HCT116 (cell line): Measurements from ENCODE around the gene NOL4L. TPM values are rescaled to one million over a fixed set of nuclear protein-coding genes. Genes with fewer than 3 reads are reported as not detected.

Experiments used
- ATAC-seq: fragments of 200-7000 bp; cut with Tn5 transposase; 2 replicates; pipeline ENCODE4 v1.9.1; 2020; ENCODE audit warnings: mild to moderate bottlenecking, moderate library complexity
- BruUV-seq: library from RNA; stranded (reverse); fragments of 400-500 nt; replicated peaks from 2 replicates; lab custom pipeline; 2021; lab: Mats Ljungman, UMichigan
- CTCF ChIA-PET: fragments of 300-600 bp; sonication (Branson Sonifier 250); formaldehyde crosslinking; loops from one replicate; lab custom pipeline; 2021; ENCODE audit warnings: antibody characterized with exemption; lab: Charles Lee
- POLR2A ChIA-PET: fragments of 300-600, 350-600 bp; sonication (Branson Sonifier 250); formaldehyde crosslinking; loops from one replicate; lab custom pipeline; 2021; ENCODE audit warnings: antibody characterized with exemption; lab: Charles Lee
- RAD21 ChIA-PET, 2 experiments: fragments of 300-600 bp; sonication (Branson Sonifier 250); formaldehyde crosslinking; loops; one replicate each; lab custom pipeline; 2023; ENCODE audit warnings: low total read pairs in 2 of 2; ENCODE audit not compliant: uncharacterized antibody in 2 of 2, unreplicated experiment in 2 of 2, low non-redundant PET in 1 of 2; lab: Charles Lee
- DNase-seq: peaks from one replicate; pipeline ENCODE4 v3.0.0-alpha.2; 2010; ENCODE audit warnings: low read depth, low spot score
- H2AFZ ChIP-seq: fragments of 200-600 bp; shearing (Covaris generic), sonication (generic); 2 replicates; pipeline ENCODE4 v1.6.1; 2017; ENCODE audit warnings: low read depth, mixed run types, mixed read lengths, antibody characterized with exemption, low read length; ENCODE audit not compliant: poor library complexity, severe bottlenecking
- H3K27ac ChIP-seq: 2 replicates; pipeline ENCODE4 v1.5.1; 2012; ENCODE audit warnings: low read depth, low read length
- H3K27me3 ChIP-seq: fragments of 200-600 bp; sonication (generic); 2 replicates; pipeline ENCODE4 v1.6.1; 2016; ENCODE audit warnings: mixed run types, low read length, mixed read lengths; ENCODE audit not compliant: insufficient read depth
- H3K36me3 ChIP-seq, 2 experiments: fragments of 200-500 bp in 1 of 2; fragments of 200-600 bp in 1 of 2; sonication (Bioruptor generic) in 1 of 2; sonication (generic) in 1 of 2; 2 replicates each; pipeline versions ENCODE4 v1.5.1 to v1.6.1; 2014 to 2016; ENCODE audit warnings: low read length in 2 of 2, inconsistent platforms in 1 of 2, mixed read lengths in 1 of 2, mixed run types in 1 of 2; ENCODE audit not compliant: insufficient read depth in 2 of 2, control insufficient read depth in 1 of 2
- H3K4me1 ChIP-seq, 2 experiments: fragments of 200-600 bp in 1 of 2; sonication (generic) in 1 of 2; 2 replicates each; pipeline versions ENCODE4 v1.5.1 to v1.6.1; 2012 to 2017; ENCODE audit warnings: low read length in 2 of 2, inconsistent platforms in 1 of 2, mild to moderate bottlenecking in 1 of 2, mixed read lengths in 1 of 2, mixed run types in 1 of 2, moderate library complexity in 1 of 2; ENCODE audit not compliant: insufficient read depth in 2 of 2, control insufficient read depth in 1 of 2
- H3K4me2 ChIP-seq: fragments of 200-600 bp; sonication (generic); 2 replicates; pipeline ENCODE4 v1.6.1; 2017; ENCODE audit warnings: mixed run types, low read length, mixed read lengths
- H3K4me3 ChIP-seq, 2 experiments: fragments of 200-600 bp in 1 of 2; sonication (generic) in 1 of 2; replicated peaks in 1 of 2; 2 replicates each; pipeline ENCODE4 v1.5.1; 2011 to 2016; ENCODE audit warnings: low read length in 2 of 2, control low read depth in 1 of 2, low read depth in 1 of 2, mild to moderate bottlenecking in 1 of 2, mixed read lengths in 1 of 2, mixed run types in 1 of 2
- H3K79me2 ChIP-seq: fragments of 200-600 bp; sonication (generic); 2 replicates; pipeline ENCODE4 v1.6.1; 2017; ENCODE audit warnings: mild to moderate bottlenecking, mixed run types, low read length, moderate library complexity, mixed read lengths; ENCODE audit not compliant: insufficient read depth
- H3K9ac ChIP-seq: fragments of 200-600 bp; sonication (generic); 2 replicates; pipeline ENCODE4 v1.6.1; 2016; ENCODE audit warnings: low read length, mixed read lengths
- H3K9me2 ChIP-seq: fragments of 200-600 bp; sonication (generic), shearing (Covaris generic); 2 replicates; pipeline ENCODE4 v1.6.1; 2017; ENCODE audit warnings: mixed run types, mild to moderate bottlenecking, moderate library complexity; ENCODE audit not compliant: insufficient read depth
- H3K9me3 ChIP-seq, 2 experiments: fragments of 200-500 bp in 1 of 2; fragments of 200-600 bp in 1 of 2; sonication (Bioruptor generic) in 1 of 2; sonication (generic) in 1 of 2; 2 replicates each; pipeline ENCODE4 v1.6.1; 2014 to 2017; ENCODE audit warnings: low read length in 2 of 2, mixed read lengths in 2 of 2, inconsistent platforms in 1 of 2, low read depth in 1 of 2, mild to moderate bottlenecking in 1 of 2, mixed run types in 1 of 2, moderate library complexity in 1 of 2; ENCODE audit not compliant: control insufficient read depth in 1 of 2, insufficient read depth in 1 of 2
- H4K20me1 ChIP-seq: fragments of 200-600 bp; sonication (generic), shearing (Covaris generic); 2 replicates; pipeline ENCODE4 v1.6.1; 2017; ENCODE audit warnings: mixed run types, mild to moderate bottlenecking, moderate library complexity; ENCODE audit not compliant: insufficient read depth
- ATF3 ChIP-seq: IDR thresholded peaks from 2 replicates; pipeline ENCODE4 v1.6.1; 2012
- CBX3 ChIP-seq: IDR thresholded peaks from 2 replicates; pipeline ENCODE4 v1.6.1; 2012; ENCODE audit warnings: low read depth
- CEBPB ChIP-seq: IDR thresholded peaks from 2 replicates; pipeline ENCODE4 v1.6.1; 2012; ENCODE audit warnings: low read depth
- CTCF ChIP-seq, 3 experiments: fragments of 200-600 bp in 1 of 3; sonication (generic) in 1 of 3; IDR thresholded peaks in 2 of 3; conservative IDR thresholded peaks in 1 of 3; 2 replicates each; pipeline ENCODE4 v1.5.1; 2012 to 2017; ENCODE audit warnings: low read depth in 2 of 3, low read length in 2 of 3, antibody characterized with exemption in 1 of 3, borderline replicate concordance in 1 of 3, control low read depth in 1 of 3, mild to moderate bottlenecking in 1 of 3, mixed read lengths in 1 of 3, mixed run types in 1 of 3, moderate library complexity in 1 of 3; ENCODE audit not compliant: insufficient read depth in 1 of 3
- EGR1 ChIP-seq: IDR thresholded peaks from 2 replicates; pipeline ENCODE4 v1.6.1; 2012; ENCODE audit warnings: low read depth
- ELF1 ChIP-seq: IDR thresholded peaks from 2 replicates; pipeline ENCODE4 v1.6.1; 2012; ENCODE audit warnings: low read depth, borderline replicate concordance
- EZH2phosphoT487 ChIP-seq: fragments of 200-600 bp; IDR thresholded peaks from 2 replicates; pipeline ENCODE4 v1.6.1; 2018; ENCODE audit warnings: antibody characterized with exemption, borderline replicate concordance
- FOSL1 ChIP-seq: IDR thresholded peaks from 2 replicates; pipeline ENCODE4 v1.6.1; 2012; ENCODE audit warnings: low read depth
- JUND ChIP-seq: IDR thresholded peaks from 2 replicates; pipeline ENCODE4 v1.6.1; 2012
- MAX ChIP-seq: IDR thresholded peaks from 2 replicates; pipeline ENCODE4 v1.6.1; 2012
- POLR2A ChIP-seq: IDR thresholded peaks from 2 replicates; pipeline ENCODE4 v1.7.0; 2011; ENCODE audit warnings: borderline replicate concordance; ENCODE audit not compliant: insufficient read depth, insufficient read length; ENCODE audit errors: extremely low read depth
- RAD21 ChIP-seq: IDR thresholded peaks from 2 replicates; pipeline ENCODE4 v1.6.1; 2012; ENCODE audit warnings: low read depth, mild to moderate bottlenecking
- REST ChIP-seq: IDR thresholded peaks from 2 replicates; pipeline ENCODE4 v1.6.1; 2012; ENCODE audit warnings: low read depth
- SIN3A ChIP-seq: IDR thresholded peaks from 2 replicates; pipeline ENCODE4 v1.6.1; 2012; ENCODE audit warnings: low read depth
- SP1 ChIP-seq: IDR thresholded peaks from 2 replicates; pipeline ENCODE4 v1.6.1; 2012; ENCODE audit warnings: low read depth
- SRF ChIP-seq: IDR thresholded peaks from 2 replicates; pipeline ENCODE4 v1.6.1; 2012; ENCODE audit warnings: low read depth
- YY1 ChIP-seq: IDR thresholded peaks from 2 replicates; pipeline ENCODE4 v1.6.1; 2011; ENCODE audit warnings: low read length, low read depth, moderate library complexity, mild to moderate bottlenecking; ENCODE audit not compliant: insufficient replicate concordance; ENCODE audit errors: extremely low read depth
- ZFX ChIP-seq: fragments of 450-650 bp; IDR thresholded peaks from 2 replicates; pipeline ENCODE4 v1.6.1; 2017
- ZNF274 ChIP-seq: fragments of 200-500 bp; sonication (Bioruptor generic); IDR thresholded peaks from 2 replicates; pipeline ENCODE4 v1.6.1; 2014; ENCODE audit warnings: mild to moderate bottlenecking, low read depth, low read length, inconsistent platforms
- intact Hi-C: fragments of 100-400 bp; cut with micrococcal nuclease; formaldehyde crosslinking; loops from 2 replicates; pipeline ENCODE4 v1.10.0; 2022
- total RNA-seq: library from RNA; stranded (reverse); gene quantifications from one replicate; pipeline ENCODE4 v1.2.1, GENCODE V29; 2021; ENCODE audit not compliant: unreplicated experiment

Gene NOL4L
- total RNA-seq, 1 experiment from 2014 or later: 5.9 TPM

- POLR2A ChIA-PET: interaction anchor here (0.7 kb wide), 1 partner anchor 198 kb away, joined by 3 read pairs; no protein-coding TSS in a partner anchor
- intact Hi-C loops: no loop called here
- no peak overlapping the region for H3K9ac ChIP-seq
- no peaks in the 10 kb centered on the region for H3K4me1 ChIP-seq
- H3K9me2 ChIP-seq: no peaks in the 10 kb centered on the region
- H3K79me2 ChIP-seq: no peaks in the 10 kb centered on the region
- no peak overlapping the region for H2AFZ ChIP-seq
- no peak overlapping the region for H3K27ac ChIP-seq
- ATAC-seq (no peak), DNase-seq (no peak)
- peaks cover 0 to 7% of the 10 kb centered on the region in 2 experiments; a peak in 2 of 4 replicates for H3K36me3 ChIP-seq
- no peaks in the 10 kb centered on the region for H4K20me1 ChIP-seq
- no peak overlapping the region for H3K4me2 ChIP-seq
- BruUV-seq: no TSS peak
- no peaks in the 10 kb centered on the region for H3K9me3 ChIP-seq
- CTCF ChIA-PET: no interaction called here
- RAD21 ChIA-PET: no interaction called here
- TF ChIP-seq CTCF (IDR thresholded peaks at IDR 0.05 in 2 of 3, conservative IDR thresholded peaks at IDR 0.05 in 1 of 3; ENCODE audit: borderline replicate concordance in 1 of 3, insufficient read depth in 1 of 3, low read depth in 2 of 3, low read length in 2 of 3): no peak
- no peak for TF ChIP-seq ELF1
- no peak for TF ChIP-seq EZH2phosphoT487
- no peak for TF ChIP-seq FOSL1
- no peak for TF ChIP-seq REST
- TF ChIP-seq EGR1: no peak
- TF ChIP-seq SP1: no peak
- TF ChIP-seq MAX: no peak
- TF ChIP-seq ATF3: no peak
- no peak for TF ChIP-seq ZFX
- no peak for TF ChIP-seq POLR2A
- TF ChIP-seq CEBPB: no peak
- no peak for TF ChIP-seq SIN3A
- no peak for TF ChIP-seq CBX3
- no peak for TF ChIP-seq RAD21
- no peak for TF ChIP-seq ZNF274
- TF ChIP-seq JUND: no peak
- no peak for TF ChIP-seq YY1
- no peak for TF ChIP-seq SRF
- no peaks in the 10 kb centered on the region for H3K27me3 ChIP-seq
- H3K4me3 ChIP-seq: no peak overlapping the region
Observed at GRCh38 chr20:32449890-32450401, 135.2 kb downstream of the NOL4L start.
